ENCODE data around the gene EPAS1. TPM values are rescaled to one million over a fixed set of nuclear protein-coding genes. Genes with fewer than 3 reads are reported as not detected.

The EPAS1 gene
- total RNA-seq, 6 experiments from 2014 or later: 101 to 232 (median 170) TPM

DNA sequence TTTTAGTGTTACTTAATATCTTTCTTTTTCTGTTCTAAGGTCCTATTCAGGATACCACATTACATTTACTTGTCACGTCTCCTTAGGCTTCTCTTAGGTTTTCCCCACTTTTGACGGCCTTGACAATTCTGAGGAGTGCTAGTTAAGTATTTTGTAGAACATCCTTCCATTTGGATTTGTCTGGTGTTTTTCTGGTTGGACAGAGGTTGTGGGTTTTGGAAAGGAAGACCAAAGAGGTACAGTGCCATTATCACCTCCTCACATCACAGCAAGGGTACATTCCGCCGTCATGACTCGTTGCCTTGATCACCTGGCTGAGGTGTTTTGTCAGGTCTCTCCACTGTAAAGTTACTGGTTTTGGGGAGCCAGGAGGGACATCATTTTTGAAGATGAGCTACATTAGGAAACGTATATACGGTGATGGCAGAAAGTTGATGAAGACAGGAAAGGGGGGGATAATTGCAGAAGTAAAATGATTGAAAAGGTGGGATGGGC is 93.7 kb downstream of the EPAS1 start:
- DNase-seq (no peak), ATAC-seq (no peak)
- H3K27ac ChIP-seq: no peak overlapping the region
- no peaks in the 10 kb centered on the region for H3K27me3 ChIP-seq
- no peak for TF ChIP-seq POLR2A (IDR thresholded peaks at IDR 0.05)
- TF ChIP-seq, protein P1, sequence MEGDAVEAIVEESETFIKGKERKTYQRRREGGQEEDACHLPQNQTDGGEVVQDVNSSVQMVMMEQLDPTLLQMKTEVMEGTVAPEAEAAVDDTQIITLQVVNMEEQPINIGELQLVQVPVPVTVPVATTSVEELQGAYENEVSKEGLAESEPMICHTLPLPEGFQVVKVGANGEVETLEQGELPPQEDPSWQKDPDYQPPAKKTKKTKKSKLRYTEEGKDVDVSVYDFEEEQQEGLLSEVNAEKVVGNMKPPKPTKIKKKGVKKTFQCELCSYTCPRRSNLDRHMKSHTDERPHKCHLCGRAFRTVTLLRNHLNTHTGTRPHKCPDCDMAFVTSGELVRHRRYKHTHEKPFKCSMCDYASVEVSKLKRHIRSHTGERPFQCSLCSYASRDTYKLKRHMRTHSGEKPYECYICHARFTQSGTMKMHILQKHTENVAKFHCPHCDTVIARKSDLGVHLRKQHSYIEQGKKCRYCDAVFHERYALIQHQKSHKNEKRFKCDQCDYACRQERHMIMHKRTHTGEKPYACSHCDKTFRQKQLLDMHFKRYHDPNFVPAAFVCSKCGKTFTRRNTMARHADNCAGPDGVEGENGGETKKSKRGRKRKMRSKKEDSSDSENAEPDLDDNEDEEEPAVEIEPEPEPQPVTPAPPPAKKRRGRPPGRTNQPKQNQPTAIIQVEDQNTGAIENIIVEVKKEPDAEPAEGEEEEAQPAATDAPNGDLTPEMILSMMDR (IDR thresholded peaks at IDR 0.05): no peak
- WGBS (ENCODE audit: insufficient coverage, low coverage, low lambda C conversion rate, missing lambda C conversion rate): 96% methylated on average over 7 of the region's 7 CpGs
- peaks cover 0 to 9% (median 2%) of the 10 kb centered on the region in 4 donors for H3K36me3 ChIP-seq
- intact Hi-C loops (cut with DNase I): no loop called here
- H3K4me3 ChIP-seq: no peak overlapping the region
- no peaks in the 10 kb centered on the region for H3K9me3 ChIP-seq
- H3K4me1 ChIP-seq: peaks cover 0 to 11% (median 0%) of the 10 kb centered on the region in 4 donors

DNA sequence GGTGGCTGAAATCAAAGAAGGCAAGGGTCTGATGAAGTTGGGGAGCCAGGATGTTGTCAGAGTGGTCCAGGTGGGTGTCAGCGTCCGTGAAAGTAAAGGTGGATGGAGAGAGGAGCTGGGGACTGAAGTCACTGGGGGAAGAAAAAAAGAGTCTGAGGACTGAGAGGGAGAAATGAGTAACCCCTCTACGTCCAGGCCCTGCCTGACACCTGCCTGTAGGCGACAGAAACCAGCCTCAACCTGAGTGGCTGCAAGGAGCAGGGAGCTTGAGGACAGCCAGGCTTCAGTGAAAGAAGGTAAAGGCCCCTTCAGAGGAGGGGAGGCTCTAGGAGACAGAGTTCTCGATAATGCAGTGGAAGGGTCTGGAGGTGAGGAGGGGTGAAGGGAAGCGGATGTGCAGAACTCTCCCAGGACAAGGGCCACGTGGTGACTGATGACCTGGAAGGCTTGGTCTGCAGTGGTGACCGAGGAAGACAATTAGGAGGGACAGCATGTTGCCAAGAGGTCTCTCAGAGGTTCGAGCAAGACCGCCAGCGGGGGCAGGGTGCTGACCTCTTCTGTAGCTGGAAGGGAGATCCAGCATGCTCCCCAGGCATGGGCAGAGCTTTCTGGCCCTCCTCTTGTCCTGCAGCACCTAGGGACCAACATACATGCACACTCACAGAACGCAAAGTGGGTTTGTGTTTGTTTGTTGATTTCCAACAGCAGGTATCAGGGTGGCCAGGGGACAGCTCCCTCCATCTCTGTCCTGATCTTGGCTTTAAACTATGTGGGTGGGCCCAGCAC is 95.5 kb downstream of the EPAS1 start:
- Histone ChIP-seq H3K4me1 (peaks cover 0 to 9% (median 0%) of the 10 kb centered on the region in 4 donors), H3K4me3 (no peak overlapping the region), H3K36me3 (no peaks in the 10 kb centered on the region), H3K9me3 (no peaks in the 10 kb centered on the region), H3K27ac (no peak overlapping the region), H3K27me3 (no peaks in the 10 kb centered on the region)
- no peak for DNase-seq
- TF ChIP-seq, protein P1 (IDR thresholded peaks at IDR 0.05): no peak
- TF ChIP-seq POLR2A (IDR thresholded peaks at IDR 0.05): no peak
- intact Hi-C loops (cut with DNase I): no loop called here
- 84% methylated on average over 7 of the region's 12 CpGs for WGBS (ENCODE audit: insufficient coverage, low coverage, low lambda C conversion rate, missing lambda C conversion rate)
- no peak for ATAC-seq

DNA sequence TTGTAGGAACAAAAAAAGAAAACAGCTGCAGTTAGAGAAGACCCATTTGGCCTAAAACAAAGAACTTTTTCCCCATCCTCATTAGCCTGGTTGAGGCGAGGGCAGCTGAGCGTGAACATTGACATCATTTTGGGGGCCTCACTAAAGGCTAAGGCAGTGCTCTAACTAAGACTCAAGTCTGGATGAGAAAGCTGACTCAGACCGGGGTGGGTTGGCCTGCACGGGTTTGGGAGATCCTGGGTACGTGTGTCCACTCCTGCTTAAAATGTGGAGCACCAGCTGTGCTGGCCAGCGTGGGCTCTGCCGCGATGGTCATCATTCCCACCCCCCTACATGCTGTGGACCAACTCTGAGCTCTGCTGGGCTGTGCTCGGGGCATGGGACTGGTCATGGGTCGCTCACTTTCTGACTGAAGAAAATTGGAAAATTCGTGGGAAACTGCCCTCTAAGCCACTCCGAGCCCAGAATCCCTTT is 96.2 kb downstream of the EPAS1 start:
- DNase-seq (no peak), ATAC-seq (no peak)
- no CpG with 5 or more reads among the region's 12 CpGs for WGBS (ENCODE audit: insufficient coverage, low coverage, low lambda C conversion rate, missing lambda C conversion rate)
- Histone ChIP-seq H3K4me3 (no peak overlapping the region), H3K27me3 (no peaks in the 10 kb centered on the region), H3K4me1 (peaks cover 0 to 9% (median 0%) of the 10 kb centered on the region in 4 donors), H3K27ac (no peak overlapping the region), H3K36me3 (no peaks in the 10 kb centered on the region), H3K9me3 (no peaks in the 10 kb centered on the region)
- intact Hi-C loops (cut with DNase I): no loop called here
- no peak for TF ChIP-seq POLR2A (IDR thresholded peaks at IDR 0.05)
- TF ChIP-seq, protein P1 (IDR thresholded peaks at IDR 0.05): no peak

DNA sequence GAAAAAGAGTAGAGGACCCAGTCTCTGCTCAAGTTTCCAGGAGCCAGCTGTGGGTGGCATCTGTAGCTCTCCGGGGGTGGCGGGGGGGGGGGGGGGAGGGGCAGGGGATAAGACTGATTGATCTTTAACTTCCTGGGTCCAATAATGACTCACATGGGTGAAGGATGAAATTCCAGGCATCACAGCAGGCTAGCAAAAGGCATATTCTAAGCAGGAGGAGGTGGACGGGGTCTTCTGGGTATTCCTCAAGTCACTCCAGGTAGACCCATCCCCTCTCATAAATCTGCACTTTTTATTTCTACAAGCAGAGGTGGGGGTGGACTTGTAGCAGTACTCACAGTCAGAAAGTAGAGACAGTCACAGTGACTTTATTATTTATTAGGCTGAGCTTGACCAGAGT is 96.7 kb downstream of the EPAS1 start:
- no peak overlapping the region for H3K4me3 ChIP-seq
- ATAC-seq: no peak
- TF ChIP-seq, protein P1 (IDR thresholded peaks at IDR 0.05): no peak
- TF ChIP-seq POLR2A (IDR thresholded peaks at IDR 0.05): no peak
- intact Hi-C loops (cut with DNase I): no loop called here
- no peak overlapping the region for H3K27ac ChIP-seq
- H3K36me3 ChIP-seq: no peaks in the 10 kb centered on the region
- 100% methylated on average over 1 of the region's 3 CpGs for WGBS (ENCODE audit: insufficient coverage, low coverage, low lambda C conversion rate, missing lambda C conversion rate)
- peaks cover 0 to 9% (median 0%) of the 10 kb centered on the region in 4 donors for H3K4me1 ChIP-seq
- DNase-seq: no peak
- H3K9me3 ChIP-seq: no peaks in the 10 kb centered on the region
- no peaks in the 10 kb centered on the region for H3K27me3 ChIP-seq
